ENCODE measurements around the gene LIM2. TPM values are rescaled to one million over a fixed set of nuclear protein-coding genes. Genes with fewer than 3 reads are reported as not detected.

LIM2 gene
- total RNA-seq, 1 experiment from 2014 or later, result not detected

DNA sequence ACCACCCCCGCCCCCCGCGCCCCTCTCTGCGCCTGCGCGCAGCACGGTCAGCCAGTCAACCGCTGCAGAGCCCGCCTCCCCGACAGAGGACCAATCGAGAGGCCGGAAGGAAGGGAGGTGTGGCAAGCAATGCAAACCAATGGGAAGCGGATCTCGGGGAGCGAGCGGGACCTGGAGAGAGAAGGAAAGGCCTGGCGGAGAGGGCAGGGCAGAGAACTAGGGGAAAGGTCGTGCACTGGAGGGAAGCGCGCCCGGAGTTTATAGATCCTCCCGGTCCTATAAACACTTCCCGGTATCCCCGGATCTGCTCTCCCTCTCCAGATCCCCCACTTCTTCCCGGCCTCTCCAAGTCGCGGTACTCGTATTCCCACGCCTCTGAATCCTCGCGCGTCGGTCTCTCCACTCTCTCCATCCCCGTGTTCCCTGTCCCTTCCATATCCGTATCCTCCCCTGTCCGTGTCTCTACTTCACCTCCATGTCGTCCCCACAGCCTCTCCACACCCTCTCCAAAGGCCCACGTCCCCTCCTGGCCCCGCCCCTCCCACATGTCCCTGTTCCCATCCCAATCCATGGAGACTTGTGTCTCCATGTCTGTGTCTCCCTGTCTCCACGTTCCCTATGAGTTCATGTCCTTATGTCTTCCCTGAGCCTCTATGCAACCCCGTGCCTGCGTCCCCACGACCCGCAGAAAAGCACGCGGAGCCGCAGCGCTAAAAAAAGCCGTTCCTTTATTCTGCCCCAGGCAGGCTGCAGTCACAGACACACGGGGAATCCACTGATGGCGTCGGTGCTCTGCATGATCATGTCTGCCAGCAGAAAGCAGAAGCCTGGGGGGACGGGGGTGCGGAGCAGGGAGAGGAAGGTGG, 21.2 kb downstream of the LIM2 start:
- DNase-seq (ENCODE audit: low read depth), result peak; percentile 97

DNA sequence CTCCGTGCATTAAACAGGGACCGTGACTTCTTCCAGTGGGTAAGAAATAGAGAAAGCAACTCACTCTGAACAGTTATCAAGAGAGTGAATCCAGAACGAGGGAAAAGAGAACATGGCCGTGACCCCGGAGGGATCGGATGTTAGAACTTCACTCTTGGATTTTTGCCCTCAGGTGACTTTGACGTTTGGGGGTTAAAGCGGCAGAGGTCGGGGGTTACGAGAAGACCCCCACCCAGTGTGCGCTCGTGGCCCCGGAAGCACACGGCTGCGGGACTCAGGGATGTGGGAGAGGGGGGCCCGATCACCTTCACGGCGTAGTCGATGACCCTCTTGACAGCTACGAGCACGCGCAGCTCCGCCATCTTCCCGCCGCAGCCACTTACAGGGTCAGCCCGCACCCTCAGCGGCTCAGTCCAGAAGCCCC, 21.8 kb downstream of the LIM2 start, which contains the start of gene ETFB:
Gene ETFB (minus strand): TSS at position 424 of the 424 bp plus-strand sequence. CDS start 62 bp downstream, at position 362.
- no peak for DNase-seq (ENCODE audit: low read depth)

GRCh38 chr19:51365211-51365964, 22.4 kb downstream of the LIM2 start:
- DNase-seq (ENCODE audit: low read depth), result peak; percentile 54

DNA sequence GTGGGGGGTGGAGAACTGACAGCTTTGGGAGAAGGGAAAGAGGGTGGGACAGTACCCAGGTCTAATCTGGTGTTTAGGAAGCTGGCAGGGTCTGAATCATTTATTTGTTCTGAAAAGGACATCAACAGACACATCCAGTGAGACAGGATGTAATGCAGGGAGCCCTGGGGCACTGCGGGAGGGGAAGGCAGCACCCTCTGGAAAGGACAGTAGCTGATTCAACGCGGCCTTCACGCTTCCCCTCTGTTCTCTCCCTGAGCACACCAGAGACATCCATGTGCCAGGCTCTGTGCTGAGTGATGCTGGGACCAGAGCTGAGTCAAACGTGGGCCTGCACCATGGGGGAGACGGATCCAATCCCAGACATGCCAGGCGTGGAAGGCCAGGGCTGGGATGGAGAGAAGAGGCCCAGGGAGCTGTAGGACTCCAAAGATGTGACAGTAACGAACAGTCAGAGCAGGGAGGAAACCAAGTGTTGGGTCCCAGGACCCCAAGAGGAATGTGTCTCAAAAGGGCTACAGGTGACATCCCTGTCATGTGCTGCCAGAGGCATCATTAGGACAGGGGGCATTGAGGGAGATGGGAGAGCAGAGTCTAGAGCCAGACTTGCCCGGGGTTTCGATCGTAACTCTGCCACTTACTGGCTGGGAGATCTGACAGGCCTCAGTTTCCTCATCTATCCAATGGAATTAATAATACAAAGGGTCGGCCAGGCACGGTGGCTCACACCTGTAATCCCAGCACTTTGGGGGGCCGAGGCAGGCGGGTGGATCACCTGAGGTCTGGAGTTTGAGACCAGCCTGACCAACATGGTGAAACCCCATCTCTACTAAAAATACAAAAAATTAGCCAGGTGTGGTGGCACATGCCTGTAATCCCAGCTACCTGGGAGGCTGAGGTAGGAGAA, 23.3 kb downstream of the LIM2 start:
- no peak for DNase-seq (ENCODE audit: low read depth)

GRCh38 chr19:51361239-51361638, 26.5 kb downstream of the LIM2 start:
- no peak for DNase-seq (ENCODE audit: low read depth)

DNA sequence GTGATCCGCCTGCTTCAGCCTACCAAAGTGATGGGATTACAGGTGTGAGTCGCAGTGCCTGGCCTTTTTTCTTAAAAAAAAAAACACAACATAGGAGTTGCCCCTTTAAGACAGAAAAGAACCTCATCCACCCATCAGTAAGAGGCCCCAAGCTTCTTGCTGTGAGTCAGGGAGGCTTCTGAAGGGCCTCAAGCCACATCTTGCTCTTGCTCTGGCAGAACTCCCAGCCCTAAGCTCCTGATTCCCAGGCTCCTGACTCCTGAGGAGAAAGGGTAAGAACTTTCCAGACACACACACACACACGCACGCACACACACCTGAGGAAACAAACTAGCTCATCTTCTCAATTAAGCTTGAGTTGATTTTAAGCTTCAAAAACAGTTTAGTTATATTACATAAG, 28.5 kb downstream of the LIM2 start:
- DNase-seq (ENCODE audit: low read depth), result peak; percentile 77

DNA sequence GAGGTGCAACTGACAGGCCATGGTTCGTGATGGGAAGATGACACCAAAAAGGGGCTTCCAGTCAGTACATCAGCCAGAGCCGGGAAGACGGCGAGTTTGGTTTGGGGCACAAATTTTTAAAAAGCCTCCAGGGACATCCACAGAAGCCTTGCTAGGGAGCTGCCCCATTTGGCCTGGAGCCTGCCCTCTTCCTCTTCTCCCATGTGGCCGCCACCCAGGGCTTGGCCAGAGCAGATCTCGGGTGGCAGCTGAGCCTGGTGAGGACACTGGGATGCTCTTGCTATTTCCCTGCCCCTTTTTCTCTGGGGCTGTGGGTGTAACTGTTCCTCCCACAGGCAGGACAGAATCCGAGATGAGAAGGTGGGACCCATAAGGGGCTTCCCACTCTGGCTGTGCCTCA, 29.8 kb downstream of the LIM2 start:
- no peak for DNase-seq (ENCODE audit: low read depth)

DNA sequence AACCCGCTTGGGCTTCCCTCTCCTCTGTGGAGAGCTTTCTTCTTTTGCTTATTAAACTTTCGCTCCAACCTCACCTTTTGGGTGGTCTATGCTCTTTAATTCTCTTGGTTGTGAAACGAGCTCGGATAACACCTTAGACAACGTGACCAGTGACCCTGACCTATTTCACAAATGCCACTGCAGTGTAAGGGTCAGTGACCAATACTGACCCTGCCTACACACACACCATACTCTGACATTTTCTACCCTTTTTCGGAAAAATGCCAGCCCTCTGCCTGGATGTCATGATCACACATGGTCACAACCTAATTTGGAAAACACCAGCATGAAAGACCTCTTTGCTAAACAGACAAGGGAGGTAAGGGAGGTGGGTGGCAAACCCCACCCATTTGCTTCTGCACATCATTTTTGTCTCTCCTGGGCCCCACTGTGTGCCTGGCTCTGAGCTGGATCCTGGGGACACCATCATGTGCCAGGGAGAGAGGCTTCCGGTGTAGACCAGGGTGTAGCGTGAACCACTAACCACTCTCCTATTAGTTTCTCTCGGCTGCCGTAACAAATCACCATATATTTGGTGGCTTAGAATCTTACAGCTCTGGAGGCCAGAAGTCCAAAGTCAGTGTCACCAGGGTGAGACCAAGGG, 31.5 kb downstream of the LIM2 start:
- DNase-seq (ENCODE audit: low read depth), result no peak

GRCh38 chr19:51354742-51355148, 33.0 kb downstream of the LIM2 start:
- no peak for DNase-seq (ENCODE audit: low read depth)

- DNase-seq (ENCODE audit: low read depth), result no peak
These were observed 33.6 kb downstream of the LIM2 start for GRCh38 chr19:51354103-51354741.

GRCh38 chr19:51352783-51353360, 34.9 kb downstream of the LIM2 start:
- no peak for DNase-seq (ENCODE audit: low read depth)

GRCh38 chr19:51351266-51351990, 36.3 kb downstream of the LIM2 start:
- no peak for DNase-seq (ENCODE audit: low read depth)

DNA sequence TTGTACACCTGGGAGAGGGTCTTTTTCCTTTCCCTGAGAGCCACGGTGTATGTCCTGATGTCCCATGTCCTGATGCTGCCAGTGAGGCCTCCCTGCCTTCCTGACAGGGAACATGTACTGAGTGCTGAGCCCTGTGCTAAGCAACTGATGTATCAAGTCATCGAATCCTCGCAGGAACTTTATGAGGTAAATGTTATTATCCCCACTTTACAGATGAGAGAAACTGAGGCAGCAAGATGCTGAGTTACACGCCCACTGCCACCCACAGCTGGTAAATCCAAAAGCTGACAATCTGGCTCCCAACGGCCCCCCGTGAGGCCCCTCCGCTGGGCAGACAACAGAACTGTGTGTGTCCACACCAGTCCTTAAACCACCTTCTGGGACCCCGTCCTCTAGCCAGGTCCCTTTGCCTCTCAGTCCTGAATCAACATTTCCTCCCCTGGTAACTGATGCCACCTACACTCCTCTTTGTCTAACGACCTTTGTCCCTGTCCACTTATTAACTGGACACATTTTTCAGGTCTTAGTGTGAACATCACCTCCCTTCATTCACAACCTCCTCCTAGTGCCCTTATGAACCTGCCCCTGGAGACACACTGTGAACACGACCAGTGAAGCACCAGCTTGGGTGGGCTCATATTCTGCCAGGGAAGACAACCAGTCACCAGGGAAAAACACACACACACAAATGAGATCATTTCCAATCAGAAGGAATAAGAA, 40.4 kb downstream of the LIM2 start:
- DNase-seq (ENCODE audit: low read depth), result no peak

GRCh38 chr19:51346742-51347141, 41.0 kb downstream of the LIM2 start:
- no peak for DNase-seq (ENCODE audit: low read depth)

- DNase-seq (ENCODE audit: low read depth), result no peak
These were observed 42.6 kb downstream of the LIM2 start for GRCh38 chr19:51345076-51345620.

DNA sequence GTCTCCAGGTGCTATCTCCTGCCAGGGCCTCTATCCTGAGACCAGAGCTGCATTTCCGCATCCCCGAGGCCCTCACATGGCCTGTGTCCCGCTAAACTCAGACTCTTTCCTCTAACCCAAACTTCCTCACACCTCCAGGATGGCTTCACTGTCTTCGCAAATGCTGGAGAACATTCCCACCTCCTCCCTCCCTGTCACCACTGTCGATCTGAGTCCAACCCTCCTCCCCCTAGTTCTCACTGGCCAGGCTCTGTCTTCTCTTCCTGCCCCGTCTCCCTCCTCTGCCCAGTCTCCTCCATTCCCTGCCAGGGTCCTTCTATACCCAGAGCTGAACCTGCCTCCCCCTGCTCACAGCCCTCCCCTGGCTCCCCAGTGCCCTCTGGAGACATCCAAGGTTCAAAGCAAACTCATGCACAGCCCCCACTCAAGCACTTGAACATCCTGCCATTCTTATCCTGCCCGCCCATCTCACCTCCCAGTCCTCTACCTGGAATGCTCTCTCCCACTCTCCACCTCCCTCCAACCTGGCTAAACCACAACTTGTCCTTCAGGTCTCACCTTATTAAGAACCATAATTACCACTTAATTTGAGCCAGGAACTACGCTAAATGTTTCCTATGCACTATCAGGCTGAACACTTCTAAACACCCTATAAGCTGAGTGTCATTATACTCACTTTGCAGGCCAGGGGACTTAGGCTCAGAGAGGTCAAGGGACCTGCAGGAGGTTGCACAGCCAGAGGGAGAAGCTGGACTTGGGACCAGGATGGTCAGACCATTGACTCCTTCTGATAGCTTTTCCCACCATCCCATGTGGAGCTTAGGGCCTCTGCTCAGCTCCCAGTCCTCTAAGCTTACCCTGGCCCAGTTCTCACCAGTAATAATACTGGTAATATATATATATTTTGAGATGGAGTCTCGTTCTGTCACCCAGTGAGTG, 44.9 kb downstream of the LIM2 start:
- DNase-seq (ENCODE audit: low read depth), result no peak

DNA sequence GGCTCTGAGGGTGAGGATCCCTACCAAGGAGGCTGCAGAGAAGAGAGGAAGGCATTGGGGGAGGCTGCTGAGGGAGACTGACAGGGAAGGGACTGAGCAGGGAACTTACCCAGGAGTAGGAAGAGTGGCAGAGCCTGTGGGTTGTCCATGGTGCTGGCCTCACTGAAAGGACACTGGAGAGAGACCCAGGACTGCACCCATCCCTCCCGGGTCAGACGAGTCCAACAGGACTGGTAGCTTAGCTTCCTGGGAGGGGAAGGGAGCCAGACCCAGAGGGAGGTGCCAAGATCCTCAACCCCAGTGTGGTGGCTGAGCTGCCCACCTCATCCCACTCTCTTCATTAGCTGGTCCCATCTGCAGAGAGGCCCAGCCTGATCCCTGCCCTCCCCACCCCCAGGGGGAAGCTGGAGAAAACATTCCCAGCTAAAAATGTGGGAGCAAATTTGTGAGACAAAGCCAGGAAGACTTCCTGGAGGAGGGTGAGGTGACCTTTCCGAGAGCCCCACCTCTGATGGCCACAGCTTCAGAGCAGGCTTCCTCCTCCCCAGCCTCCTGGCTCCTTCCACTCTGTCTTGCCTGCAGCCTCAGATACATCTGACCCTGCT, 45.7 kb downstream of the LIM2 start, which contains the start of gene VSIG10L:
Gene VSIG10L (minus strand): TSS at position 164 of the 605 bp plus-strand sequence. CDS start 15 bp downstream, at position 149.
- no peak for DNase-seq (ENCODE audit: low read depth)

Measured in LHCN-M2 (cell line).